OCI-LY7 (cell line): ENCODE measurements around the gene DDX51. TPM values are rescaled to one million over a fixed set of nuclear protein-coding genes. Genes with fewer than 3 reads are reported as not detected.

Source experiments
- BruUV-seq: library from RNA; stranded (reverse); fragments of 400-500 nt; replicated peaks from 2 replicates; lab custom pipeline; 2021; lab: Mats Ljungman, UMichigan
- CTCF ChIA-PET: fragments of 300-600 bp; sonication (Branson Sonifier 250); formaldehyde crosslinking; loops from one replicate; lab custom pipeline; 2022; ENCODE audit warnings: antibody characterized with exemption; ENCODE audit not compliant: unreplicated experiment; lab: Charles Lee
- POLR2A ChIA-PET: fragments of 300-600 bp; sonication (Branson Sonifier 250); formaldehyde crosslinking; loops from one replicate; lab custom pipeline; 2022; ENCODE audit warnings: antibody characterized with exemption; lab: Charles Lee
- DNase-seq: peaks from one replicate; pipeline ENCODE4 v3.0.0-alpha.2; 2015; ENCODE audit warnings: low spot score
- H2AFZ ChIP-seq: fragments of 200-600 bp; sonication (generic), shearing (Covaris generic); 2 replicates; pipeline ENCODE4 v1.6.1; 2014; ENCODE audit warnings: mild to moderate bottlenecking, antibody characterized with exemption, low read length, moderate library complexity
- H3K27ac ChIP-seq: fragments of 200-600 bp; sonication (generic); 2 replicates; pipeline ENCODE4 v1.5.1; 2014; ENCODE audit warnings: mixed run types, low read depth, mild to moderate bottlenecking, moderate library complexity, low read length, inconsistent platforms; ENCODE audit not compliant: poor library complexity, severe bottlenecking
- H3K36me3 ChIP-seq: fragments of 200-600 bp; sonication (generic); 2 replicates; pipeline ENCODE4 v1.6.1; 2014; ENCODE audit warnings: mild to moderate bottlenecking, antibody characterized with exemption, low read length, moderate library complexity, mixed read lengths; ENCODE audit not compliant: insufficient read depth
- H3K4me1 ChIP-seq: fragments of 200-600 bp; sonication (generic); 2 replicates; pipeline ENCODE4 v1.5.1; 2014; ENCODE audit warnings: mild to moderate bottlenecking, low read length; ENCODE audit not compliant: insufficient read depth, poor library complexity, severe bottlenecking
- H3K4me2 ChIP-seq: fragments of 200-600 bp; sonication (generic); 2 replicates; pipeline ENCODE4 v1.6.1; 2014; ENCODE audit warnings: mild to moderate bottlenecking, low read length
- H3K4me3 ChIP-seq: fragments of 200-600 bp; sonication (generic); 2 replicates; pipeline ENCODE4 v1.5.1; 2014; ENCODE audit warnings: mild to moderate bottlenecking, low read depth, low read length; ENCODE audit not compliant: poor library complexity, severe bottlenecking
- H3K79me2 ChIP-seq: fragments of 200-600 bp; sonication (generic); 2 replicates; pipeline ENCODE4 v1.6.1; 2016; ENCODE audit warnings: low read depth, mild to moderate bottlenecking, low read length, moderate library complexity, mixed read lengths; ENCODE audit not compliant: insufficient read depth
- H3K9me2 ChIP-seq: fragments of 200-600 bp; sonication (generic); 2 replicates; pipeline ENCODE4 v1.6.1; 2016; ENCODE audit warnings: mild to moderate bottlenecking, low read length, mixed read lengths; ENCODE audit not compliant: insufficient read depth
- H3K9me3 ChIP-seq: fragments of 200-600 bp; sonication (generic); 2 replicates; pipeline ENCODE4 v1.6.1; 2014; ENCODE audit warnings: mild to moderate bottlenecking, mixed run types, low read length, mixed read lengths
- H4K20me1 ChIP-seq: fragments of 200-600 bp; sonication (generic); 2 replicates; pipeline ENCODE4 v1.6.1; 2014; ENCODE audit warnings: mild to moderate bottlenecking, antibody characterized with exemption, low read length, moderate library complexity, mixed read lengths; ENCODE audit not compliant: insufficient read depth
- CTCF ChIP-seq: fragments of 200-600 bp; sonication (generic); conservative IDR thresholded peaks from 2 replicates; pipeline ENCODE4 v1.5.1; 2014; ENCODE audit warnings: mild to moderate bottlenecking, antibody characterized with exemption, low read length, moderate library complexity, mixed read lengths
- EZH2phosphoT487 ChIP-seq: fragments of 200-600 bp; sonication (generic); IDR thresholded peaks from 2 replicates; pipeline ENCODE4 v1.6.1; 2018; ENCODE audit warnings: low read depth, borderline replicate concordance, mild to moderate bottlenecking, mixed run types, antibody characterized with exemption, low read length, moderate library complexity, mixed read lengths
- intact Hi-C: fragments of 100-400 bp; cut with micrococcal nuclease; formaldehyde crosslinking; loops from one replicate; pipeline ENCODE4 v1.10.0; 2022; ENCODE audit not compliant: unreplicated experiment
- total RNA-seq, 2 experiments: library from RNA; depleted of rRNA in 1 of 2; stranded (reverse); fragments of >200 nt in 1 of 2; shearing (Covaris generic) in 1 of 2; gene quantifications; 2 replicates each; pipeline ENCODE4 v1.2.3, GENCODE V29; 2014 to 2022

The DDX51 gene
- total RNA-seq, 2 experiments from 2014 or later: 47.1 to 63.1 TPM

- peaks cover 23% of the 10 kb centered on the region for H3K9me3 ChIP-seq
- H3K36me3 ChIP-seq: peaks cover 25% of the 10 kb centered on the region
- intact Hi-C loops: no loop called here
- no peak overlapping the region for H3K4me3 ChIP-seq
- no peak for DNase-seq
- no peaks in the 10 kb centered on the region for H3K9me2 ChIP-seq
- H2AFZ ChIP-seq: no peak overlapping the region
- no peaks in the 10 kb centered on the region for H3K4me1 ChIP-seq
- ChIA-PET POLR2A (no interaction called here), CTCF (interaction anchor here (0.6 kb wide), 1 partner anchor 16 kb away, joined by 5 read pairs; no protein-coding TSS in a partner anchor)
- H3K27ac ChIP-seq: no peak overlapping the region
- H3K79me2 ChIP-seq: no peaks in the 10 kb centered on the region
- H3K4me2 ChIP-seq: no peak overlapping the region
- no peaks in the 10 kb centered on the region for H4K20me1 ChIP-seq
- TF ChIP-seq EZH2phosphoT487 (no peak), CTCF (no peak)
- no TSS peak for BruUV-seq
Measured at GRCh38 chr12:132161036-132161781, 17.1 kb upstream of the DDX51 start.

GRCh38 chr12:132160601-132161035 is 16.5 kb upstream of the DDX51 start:
- ChIA-PET POLR2A (no interaction called here), CTCF (no interaction called here)
- no TSS peak for BruUV-seq

More at GRCh38 chr12:132160601-132161035, 16.5 kb upstream of the DDX51 start:
- H3K4me1 ChIP-seq: no peaks in the 10 kb centered on the region
- no peak for DNase-seq
- H3K4me3 ChIP-seq: no peak overlapping the region
- intact Hi-C loops: no loop called here
- no peaks in the 10 kb centered on the region for H3K9me2 ChIP-seq
- H4K20me1 ChIP-seq: no peaks in the 10 kb centered on the region
- H3K36me3 ChIP-seq: peaks cover 31% of the 10 kb centered on the region
- H2AFZ ChIP-seq: no peak overlapping the region
- peaks cover 24% of the 10 kb centered on the region for H3K9me3 ChIP-seq
- TF ChIP-seq CTCF (no peak), EZH2phosphoT487 (no peak)
- H3K27ac ChIP-seq: no peak overlapping the region
- no peaks in the 10 kb centered on the region for H3K79me2 ChIP-seq
- no peak overlapping the region for H3K4me2 ChIP-seq
